DND-41 (cell line): ENCODE data around the gene FLACC1.

Experiments
- ATAC-seq: fragments of 200-7000 bp; cut with Tn5 transposase; 3 replicates; pipeline ENCODE4 v1.9.1; 2021; ENCODE audit warnings: low read depth; ENCODE audit not compliant: insufficient read depth
- DNase-seq: peaks from one replicate; pipeline ENCODE4 v3.0.0-alpha.2; 2020
- H2AFZ ChIP-seq: 2 replicates; pipeline ENCODE4 v1.6.0; 2012; ENCODE audit warnings: low read depth, low read length
- H3K27ac ChIP-seq: 2 replicates; pipeline ENCODE4 v1.5.1; 2012; ENCODE audit warnings: low read length, inconsistent platforms
- H3K27me3 ChIP-seq: fragments of 200-600 bp; sonication (generic); 2 replicates; pipeline ENCODE4 v1.6.0; 2012; ENCODE audit warnings: low read length, mild to moderate bottlenecking, inconsistent platforms; ENCODE audit not compliant: insufficient read depth, poor library complexity
- H3K36me3 ChIP-seq: 2 replicates; pipeline ENCODE4 v1.5.1; 2012; ENCODE audit warnings: low read length, inconsistent platforms; ENCODE audit not compliant: insufficient read depth
- H3K4me1 ChIP-seq: 2 replicates; pipeline ENCODE4 v1.5.1; 2012; ENCODE audit warnings: mild to moderate bottlenecking, low read length; ENCODE audit not compliant: insufficient read depth
- H3K4me2 ChIP-seq: 2 replicates; pipeline ENCODE4 v1.6.0; 2012; ENCODE audit warnings: mild to moderate bottlenecking, moderate library complexity, low read length, inconsistent platforms; ENCODE audit not compliant: insufficient read depth
- H3K4me3 ChIP-seq, 2 experiments: fragments of 200-600 bp in 1 of 2; shearing (Covaris generic) in 1 of 2; 2 replicates each; pipeline ENCODE4 v1.5.1; 2012 to 2016; ENCODE audit warnings: inconsistent platforms in 2 of 2, low read length in 2 of 2, mild to moderate bottlenecking in 2 of 2, low read depth in 1 of 2, moderate library complexity in 1 of 2
- H3K79me2 ChIP-seq: 2 replicates; pipeline ENCODE4 v1.6.0; 2012; ENCODE audit warnings: low read length, inconsistent platforms; ENCODE audit not compliant: insufficient read depth
- H3K9ac ChIP-seq: 2 replicates; pipeline ENCODE4 v1.6.0; 2012; ENCODE audit warnings: low read depth, mild to moderate bottlenecking, inconsistent platforms, low read length, moderate library complexity
- H3K9me3 ChIP-seq: 2 replicates; pipeline ENCODE4 v1.5.1; 2012; ENCODE audit warnings: low read length, moderate library complexity, mild to moderate bottlenecking, inconsistent platforms; ENCODE audit not compliant: insufficient read depth, severe bottlenecking
- H4K20me1 ChIP-seq: 2 replicates; pipeline ENCODE4 v1.6.0; 2012; ENCODE audit warnings: low read length; ENCODE audit not compliant: insufficient read depth
- CTCF ChIP-seq: IDR thresholded peaks from 2 replicates; pipeline ENCODE4 v1.5.1; 2012; ENCODE audit warnings: borderline replicate concordance, low read length, moderate library complexity, mild to moderate bottlenecking; ENCODE audit not compliant: poor library complexity, severe bottlenecking; ENCODE audit errors: extremely low read depth
- EZH2 ChIP-seq: IDR thresholded peaks from 3 replicates; pipeline ENCODE4 v1.6.1; 2012; ENCODE audit warnings: borderline replicate concordance, low read depth, mild to moderate bottlenecking, moderate library complexity, low read length, inconsistent platforms; ENCODE audit not compliant: severe bottlenecking

FLACC1 gene

GRCh38 chr2:201357221-201357620 lies at the start of gene FLACC1:
FLACC1 (minus strand) TSS chr2:201357345; CDS start chr2:201351404, 5,941 bp downstream.
- Histone ChIP-seq H3K27me3 (no peaks in the 10 kb centered on the region), H4K20me1 (no peaks in the 10 kb centered on the region), H3K27ac (no peak within 1 kb of the TSS), H3K9me3 (no peaks in the 10 kb centered on the region), H3K9ac (no peak within 1 kb of the TSS), H3K4me1 (no peaks in the 10 kb centered on the region), H3K4me3 (no peak within 1 kb of the TSS), H3K79me2 (no peaks in the 10 kb centered on the region), H3K36me3 (no peaks in the 10 kb centered on the region), H2AFZ (no peak within 1 kb of the TSS), H3K4me2 (no peak within 1 kb of the TSS)
- no peak for DNase-seq
- TF ChIP-seq EZH2 (no peak), CTCF (no peak)
- ATAC-seq: no peak

GRCh38 chr2:201406077-201406662 lies 49.0 kb upstream of the FLACC1 start:
- peak overlapping the region; percentile 69 for H3K27ac ChIP-seq
- H3K9me3 ChIP-seq: no peaks in the 10 kb centered on the region
- H3K27me3 ChIP-seq: no peaks in the 10 kb centered on the region
- DNase-seq (no peak), ATAC-seq (peak; percentile 62)
- no peaks in the 10 kb centered on the region for H3K36me3 ChIP-seq
- H3K4me2 ChIP-seq: peak overlapping the region; percentile 49
- H2AFZ ChIP-seq: no peak overlapping the region
- peak overlapping the region; percentile 44 for H3K9ac ChIP-seq
- H4K20me1 ChIP-seq: no peaks in the 10 kb centered on the region
- H3K4me3 ChIP-seq: no peak overlapping the region
- no peak for TF ChIP-seq CTCF
- no peak for TF ChIP-seq EZH2
- no peaks in the 10 kb centered on the region for H3K79me2 ChIP-seq
- peaks cover 40% of the 10 kb centered on the region for H3K4me1 ChIP-seq

GRCh38 chr2:201404699-201405280 lies 47.6 kb upstream of the FLACC1 start:
- Histone ChIP-seq H3K9ac (no peak overlapping the region), H3K79me2 (no peaks in the 10 kb centered on the region), H3K27ac (peak overlapping the region; percentile 26), H3K27me3 (no peaks in the 10 kb centered on the region), H2AFZ (no peak overlapping the region), H3K4me3 (no peak overlapping the region), H3K36me3 (no peaks in the 10 kb centered on the region), H3K4me2 (no peak overlapping the region), H3K9me3 (no peaks in the 10 kb centered on the region), H3K4me1 (peaks cover 40% of the 10 kb centered on the region), H4K20me1 (no peaks in the 10 kb centered on the region)
- DNase-seq (no peak), ATAC-seq (peak; percentile 64)
- TF ChIP-seq EZH2 (no peak), CTCF (no peak)
